HG03159 (cell line): Measurements from ENCODE around the gene CBL.

Source experiments
- ATAC-seq: cut with Tn5 transposase; IDR thresholded peaks from one replicate; pipeline ENCODE4 v1.9.1; 2021; ENCODE audit warnings: mild to moderate bottlenecking, moderate library complexity; ENCODE audit not compliant: unreplicated experiment

The CBL gene

GRCh38 chr11:119305556-119306372, 99.6 kb downstream of the CBL start:
- ATAC-seq = no peak

- ATAC-seq = no peak
Measured at GRCh38 chr11:119306373-119306890, 100.3 kb downstream of the CBL start.

GRCh38 chr11:119307219-119307618, 101.1 kb downstream of the CBL start:
- ATAC-seq = no peak

GRCh38 chr11:119307974-119308373, 101.8 kb downstream of the CBL start:
- no peak for ATAC-seq

GRCh38 chr11:119309411-119309810, 103.3 kb downstream of the CBL start:
- ATAC-seq = no peak

GRCh38 chr11:119309953-119310681, 104.0 kb downstream of the CBL start:
- no peak for ATAC-seq

- no peak for ATAC-seq
Measured at GRCh38 chr11:119310682-119311052, 104.5 kb downstream of the CBL start.

- no peak for ATAC-seq
Measured at GRCh38 chr11:119314726-119315125, 108.6 kb downstream of the CBL start.

GRCh38 chr11:119315131-119316015, 109.2 kb downstream of the CBL start:
- ATAC-seq = no peak

- ATAC-seq = no peak
Measured at GRCh38 chr11:119316016-119316728, 110.0 kb downstream of the CBL start.

- ATAC-seq = no peak
Measured at GRCh38 chr11:119316729-119317591, 110.8 kb downstream of the CBL start, which contains the start of gene MCAM. Gene MCAM (minus strand): TSS chr11:119317130. CDS start chr11:119317101, 29 bp downstream.

- no peak for ATAC-seq
Measured at GRCh38 chr11:119317592-119318239, 111.6 kb downstream of the CBL start.

GRCh38 chr11:119318240-119319135, 112.3 kb downstream of the CBL start:
- ATAC-seq = no peak

GRCh38 chr11:119319136-119319699, 113.1 kb downstream of the CBL start:
- no peak for ATAC-seq

- ATAC-seq = no peak
Measured at GRCh38 chr11:119319700-119320239, 113.6 kb downstream of the CBL start.

GRCh38 chr11:119320240-119320775, 114.2 kb downstream of the CBL start:
- ATAC-seq = no peak
